GM19328 (cell line): ENCODE data around the gene DYNLRB1.

Experiments
- ATAC-seq: cut with Tn5 transposase; IDR thresholded peaks from one replicate; pipeline ENCODE4 v1.9.1; 2021; ENCODE audit warnings: mild to moderate bottlenecking, moderate library complexity; ENCODE audit not compliant: unreplicated experiment

The DYNLRB1 gene

GRCh38 chr20:34532756-34533155, 16.5 kb downstream of the DYNLRB1 start:
- ATAC-seq: no peak

DNA sequence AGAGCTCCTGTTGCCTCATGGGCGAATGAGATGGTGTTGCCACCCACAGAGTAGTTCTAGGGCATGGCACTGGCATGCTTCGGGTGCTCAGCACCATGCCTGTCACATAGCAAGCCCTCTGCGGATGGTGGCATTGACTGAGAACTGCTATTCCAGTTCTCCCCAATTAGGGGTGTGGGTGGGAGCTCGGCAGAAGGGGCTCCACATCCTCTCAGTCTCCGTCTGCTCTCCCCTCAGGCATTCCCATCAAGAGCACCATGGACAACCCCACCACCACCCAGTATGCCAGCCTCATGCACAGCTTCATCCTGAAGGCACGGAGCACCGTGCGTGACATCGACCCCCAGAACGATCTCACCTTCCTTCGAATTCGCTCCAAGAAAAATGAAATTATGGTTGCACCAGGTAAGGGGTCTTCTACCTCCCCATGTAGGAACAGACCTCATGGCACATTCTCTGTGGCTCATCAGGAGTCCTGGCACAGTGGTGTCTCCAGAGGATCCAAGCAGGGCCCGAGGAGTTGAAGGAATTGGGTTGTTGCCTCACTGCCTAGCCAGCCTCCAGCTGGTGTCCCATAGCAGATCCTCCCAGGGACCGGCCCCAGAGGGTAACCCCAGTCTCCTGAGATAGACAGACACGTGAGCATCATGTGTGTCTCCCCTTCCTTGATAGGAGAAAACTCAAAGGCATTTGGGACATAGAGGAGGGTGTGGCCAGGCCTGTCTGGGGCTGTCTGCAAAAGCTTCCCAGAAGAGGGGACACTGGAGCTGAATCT, 18.4 kb downstream of the DYNLRB1 start:
- no peak for ATAC-seq

- no peak for ATAC-seq
These were observed 19.1 kb downstream of the DYNLRB1 start for GRCh38 chr20:34535301-34535840.

DNA sequence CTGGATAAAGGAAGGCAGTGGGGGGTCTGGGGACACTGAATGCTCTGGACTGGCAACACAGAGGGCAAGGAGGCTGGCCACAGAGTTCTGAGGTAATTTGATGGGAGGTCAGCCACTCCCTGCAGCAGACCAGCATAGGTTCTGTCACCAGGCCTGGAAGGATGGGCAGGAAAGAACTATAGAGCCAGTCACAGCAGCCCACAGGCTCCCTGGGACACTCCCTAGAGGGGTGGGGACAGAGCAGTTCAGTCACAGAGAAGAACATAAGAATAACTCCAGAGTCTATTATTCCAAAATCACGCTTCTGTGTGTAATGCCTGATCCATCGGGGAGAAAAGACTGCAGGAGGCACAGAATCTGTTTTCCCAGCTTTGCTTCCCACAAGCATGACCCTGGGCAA, 19.6 kb downstream of the DYNLRB1 start:
- ATAC-seq: no peak

- no peak for ATAC-seq
These were observed 20.7 kb downstream of the DYNLRB1 start for GRCh38 chr20:34536798-34537394.

- no peak for ATAC-seq
These were observed 21.4 kb downstream of the DYNLRB1 start for GRCh38 chr20:34537651-34538050.

DNA sequence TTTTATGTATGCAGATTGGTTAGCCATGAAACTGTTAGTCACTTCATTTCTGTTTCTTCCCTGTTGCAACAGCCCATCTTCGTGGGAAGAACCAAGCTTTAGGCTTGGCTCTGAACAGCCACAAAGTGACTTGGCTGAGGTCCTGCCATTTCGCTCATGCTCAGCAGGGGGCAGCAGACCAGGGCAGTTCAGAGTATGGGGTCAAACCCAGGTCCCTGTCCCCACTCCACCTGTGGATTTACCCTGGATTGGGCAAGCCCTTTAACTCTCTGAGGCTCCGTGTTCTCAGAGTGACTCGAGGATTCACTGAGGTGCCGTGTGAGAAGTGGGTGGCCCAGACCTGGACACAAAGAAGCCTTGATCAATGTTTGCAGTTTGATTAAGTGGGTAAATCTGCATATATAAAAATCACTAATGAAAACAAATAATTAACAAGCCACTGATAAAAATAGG, 22.5 kb downstream of the DYNLRB1 start:
- no peak for ATAC-seq

- no peak for ATAC-seq
These were observed 23.5 kb downstream of the DYNLRB1 start for GRCh38 chr20:34539756-34540155.

DNA sequence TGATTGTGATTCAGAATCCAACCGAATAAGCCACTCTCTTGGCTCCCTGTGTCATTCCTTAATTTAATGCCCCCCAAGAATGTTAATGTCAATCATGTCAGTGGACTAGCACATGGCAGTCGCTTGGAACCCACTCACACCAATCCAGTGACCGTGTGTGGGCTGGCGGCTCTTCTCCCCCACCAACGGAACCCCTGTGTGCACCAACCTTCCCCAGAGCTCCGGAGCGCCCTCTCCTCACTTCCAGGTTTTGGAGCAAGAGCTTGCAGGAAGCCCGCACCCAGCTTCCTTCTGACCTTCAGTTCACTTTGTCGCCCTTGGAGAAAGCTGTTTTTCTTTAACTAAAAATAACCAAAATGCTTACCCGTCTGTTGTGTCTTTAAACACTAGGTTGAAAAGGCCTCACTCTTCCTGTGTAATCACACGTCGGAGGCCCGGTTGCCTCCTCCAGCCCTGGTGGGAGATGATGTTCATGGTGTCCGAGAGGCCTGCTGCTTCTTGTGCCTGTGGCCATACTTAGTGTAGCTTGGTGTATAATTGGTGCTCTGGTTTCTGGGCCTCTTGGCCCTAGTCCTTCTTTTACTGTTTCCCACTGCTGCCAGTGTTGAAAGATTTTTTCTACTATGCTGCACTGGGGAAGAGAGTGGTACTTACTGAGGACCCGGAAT, 24.5 kb downstream of the DYNLRB1 start:
- no peak for ATAC-seq

- ATAC-seq: no peak
These were observed 25.2 kb downstream of the DYNLRB1 start for GRCh38 chr20:34541264-34541901.

DNA sequence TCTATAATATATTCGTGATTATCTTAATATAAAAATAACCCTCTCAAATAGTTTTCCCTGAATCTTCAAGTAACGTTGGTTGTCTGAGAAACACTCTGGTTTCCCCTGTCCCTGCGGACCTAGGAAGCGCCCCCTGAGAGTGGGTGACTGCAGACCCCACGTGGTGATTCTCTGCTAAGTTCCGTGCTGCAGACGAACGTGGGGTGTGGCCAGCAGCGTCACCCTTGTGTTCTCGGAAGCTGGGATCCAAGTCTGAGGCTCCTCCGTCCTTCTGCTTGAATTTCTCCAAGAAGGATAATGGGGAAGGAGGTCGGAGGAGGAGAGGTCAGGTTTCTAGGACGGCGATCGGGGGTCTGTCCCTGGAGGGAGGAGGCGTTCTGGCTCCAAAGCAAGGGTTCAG, 25.7 kb downstream of the DYNLRB1 start:
- no peak for ATAC-seq

GRCh38 chr20:34542439-34542838, 26.2 kb downstream of the DYNLRB1 start:
- no peak for ATAC-seq

DNA sequence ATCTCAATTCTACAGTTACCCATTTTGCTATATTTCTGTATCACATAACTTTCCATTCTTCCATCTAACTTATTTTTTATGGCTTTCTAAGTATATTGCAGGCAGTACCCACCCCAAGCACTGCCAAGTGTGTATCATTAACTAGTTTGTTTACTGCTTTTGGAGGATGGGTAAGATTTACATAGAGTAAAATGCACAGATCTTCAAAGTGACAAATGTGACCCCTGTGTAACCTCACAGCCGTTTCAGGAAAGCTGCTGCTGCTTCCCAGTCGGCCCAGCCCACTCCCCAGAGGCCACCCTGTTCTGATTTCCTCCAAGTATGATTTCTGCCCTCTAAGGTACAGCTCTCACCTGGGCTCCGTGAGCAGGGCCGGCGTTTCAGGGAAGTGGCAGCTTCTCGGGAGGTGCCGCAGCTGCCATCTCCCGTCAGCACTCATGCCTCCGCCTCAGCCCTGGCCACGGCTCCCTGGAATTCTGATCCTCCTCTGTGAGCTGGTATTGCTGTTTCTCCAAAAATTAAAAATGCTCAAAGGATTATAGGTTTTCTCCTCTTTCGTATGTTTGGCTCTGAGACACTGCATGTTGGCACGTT, 27.3 kb downstream of the DYNLRB1 start:
- no peak for ATAC-seq

DNA sequence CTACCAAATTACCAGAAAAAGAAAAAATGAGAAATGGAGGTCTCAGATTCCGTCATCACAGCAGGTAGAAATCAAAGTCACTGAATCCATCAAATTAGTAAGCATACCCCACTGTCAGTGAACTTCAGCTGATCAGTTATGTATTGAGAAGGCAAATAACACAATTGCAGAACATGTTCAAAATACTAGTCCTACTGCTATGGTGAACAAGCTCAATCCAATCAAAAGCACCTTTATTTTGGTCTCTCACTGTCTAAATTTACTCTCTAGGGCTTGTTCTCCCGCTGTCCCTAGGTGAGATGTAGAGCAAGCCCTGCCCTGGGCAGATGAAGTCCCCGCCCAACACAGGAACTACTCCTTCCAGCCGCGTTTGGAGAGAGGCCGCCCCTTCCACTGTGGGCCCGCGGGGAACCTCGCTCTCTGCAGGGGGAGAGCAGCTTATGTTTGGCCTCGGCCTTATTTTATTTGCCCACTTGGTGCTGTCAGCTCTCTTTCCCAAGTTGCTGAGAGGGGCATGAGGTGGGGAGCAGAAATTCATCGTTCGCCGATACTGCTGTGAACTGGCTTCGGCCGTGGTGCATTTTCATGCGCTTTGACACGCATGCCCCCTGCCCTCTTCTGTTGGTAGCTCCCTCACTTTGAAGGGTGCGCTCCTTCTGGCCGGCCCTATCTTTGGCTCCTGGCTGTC, 28.0 kb downstream of the DYNLRB1 start:
- ATAC-seq: no peak

- no peak for ATAC-seq
These were observed 30.5 kb downstream of the DYNLRB1 start for GRCh38 chr20:34546751-34547181.

DNA sequence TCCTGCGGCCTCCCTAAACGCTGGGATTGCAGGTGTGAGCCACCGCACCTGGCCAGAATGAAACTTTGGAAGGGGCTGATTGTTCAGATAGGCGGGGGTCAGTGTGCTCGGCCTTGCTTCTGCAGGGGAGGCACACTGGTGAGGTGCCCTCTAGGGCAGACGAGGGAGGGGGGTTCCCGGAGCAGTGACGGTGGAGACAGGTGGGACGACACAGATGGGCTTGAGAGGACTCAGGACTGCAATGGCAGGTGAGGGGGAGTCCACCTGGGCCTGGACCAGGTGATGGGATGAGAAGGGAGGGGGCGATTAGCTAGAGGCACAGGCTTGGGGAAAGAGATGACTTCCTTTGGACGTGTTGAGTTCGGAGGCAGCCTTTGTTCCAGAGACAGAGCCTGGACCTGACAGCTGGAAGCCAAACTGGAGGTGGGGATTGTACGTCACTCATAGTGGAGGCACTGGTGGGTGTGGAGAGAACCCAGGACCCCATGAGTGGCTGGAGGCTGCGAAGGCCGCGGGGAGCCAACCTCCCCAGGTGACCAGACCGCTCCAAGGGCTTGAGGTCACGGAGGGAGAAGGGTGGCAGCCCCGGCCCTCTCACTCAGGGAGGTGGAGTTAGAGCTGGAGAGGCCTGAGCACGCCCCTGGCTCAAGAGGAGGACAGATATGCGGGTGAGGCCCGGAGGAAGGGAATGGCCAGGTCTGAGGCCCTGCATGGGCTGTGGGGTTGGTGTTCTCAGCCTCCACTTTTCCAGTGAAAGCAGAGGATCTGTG, 31.8 kb downstream of the DYNLRB1 start:
- ATAC-seq: no peak

DNA sequence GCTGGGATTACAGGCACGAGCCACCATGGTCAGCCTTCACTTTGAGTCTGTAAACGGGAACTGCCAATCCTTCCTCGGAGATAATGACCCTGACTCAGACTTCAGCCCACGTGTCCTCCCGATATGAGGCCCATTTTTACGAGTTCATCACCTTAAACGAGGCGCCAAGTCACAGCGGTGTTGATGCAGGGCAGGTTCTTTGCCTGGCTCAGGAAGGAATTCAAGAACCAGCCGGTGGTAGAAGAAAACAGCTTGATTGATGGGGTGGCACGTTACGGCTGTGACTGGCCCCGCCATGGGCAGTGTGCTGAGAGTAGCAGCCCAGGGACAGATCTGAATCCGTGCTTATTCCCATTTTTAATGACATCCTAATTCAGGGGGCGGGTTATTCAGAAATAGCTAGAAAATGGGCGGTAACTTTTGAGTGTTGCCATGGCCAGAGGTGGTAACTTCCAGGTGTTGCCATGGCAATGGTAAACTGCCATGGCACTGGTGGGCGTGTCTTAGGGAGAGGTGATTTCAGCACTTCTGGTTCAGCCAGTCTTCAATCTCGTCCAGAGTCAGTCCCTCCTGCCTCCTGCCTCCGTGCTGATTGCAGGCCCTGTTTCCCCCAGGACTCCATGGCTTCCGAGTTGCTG, 33.2 kb downstream of the DYNLRB1 start:
- no peak for ATAC-seq

- no peak for ATAC-seq
These were observed 33.7 kb downstream of the DYNLRB1 start for GRCh38 chr20:34549929-34550305.

GRCh38 chr20:34552569-34552968, 36.3 kb downstream of the DYNLRB1 start:
- no peak for ATAC-seq
